OCI-LY7 (cell line): ENCODE measurements around the gene BRI3.

Experiments
- EZH2phosphoT487 ChIP-seq: fragments of 200-600 bp; sonication (generic); IDR thresholded peaks from 2 replicates; pipeline ENCODE4 v1.6.1; 2018; ENCODE audit warnings: low read depth, borderline replicate concordance, mild to moderate bottlenecking, mixed run types, antibody characterized with exemption, low read length, moderate library complexity, mixed read lengths
- TF ChIP-seq, protein P1 (sequence below): fragments of 200-600 bp; sonication (generic); conservative IDR thresholded peaks from 2 replicates; pipeline ENCODE4 v1.5.1; 2014; ENCODE audit warnings: mild to moderate bottlenecking, antibody characterized with exemption, low read length, moderate library complexity, mixed read lengths

DNA sequence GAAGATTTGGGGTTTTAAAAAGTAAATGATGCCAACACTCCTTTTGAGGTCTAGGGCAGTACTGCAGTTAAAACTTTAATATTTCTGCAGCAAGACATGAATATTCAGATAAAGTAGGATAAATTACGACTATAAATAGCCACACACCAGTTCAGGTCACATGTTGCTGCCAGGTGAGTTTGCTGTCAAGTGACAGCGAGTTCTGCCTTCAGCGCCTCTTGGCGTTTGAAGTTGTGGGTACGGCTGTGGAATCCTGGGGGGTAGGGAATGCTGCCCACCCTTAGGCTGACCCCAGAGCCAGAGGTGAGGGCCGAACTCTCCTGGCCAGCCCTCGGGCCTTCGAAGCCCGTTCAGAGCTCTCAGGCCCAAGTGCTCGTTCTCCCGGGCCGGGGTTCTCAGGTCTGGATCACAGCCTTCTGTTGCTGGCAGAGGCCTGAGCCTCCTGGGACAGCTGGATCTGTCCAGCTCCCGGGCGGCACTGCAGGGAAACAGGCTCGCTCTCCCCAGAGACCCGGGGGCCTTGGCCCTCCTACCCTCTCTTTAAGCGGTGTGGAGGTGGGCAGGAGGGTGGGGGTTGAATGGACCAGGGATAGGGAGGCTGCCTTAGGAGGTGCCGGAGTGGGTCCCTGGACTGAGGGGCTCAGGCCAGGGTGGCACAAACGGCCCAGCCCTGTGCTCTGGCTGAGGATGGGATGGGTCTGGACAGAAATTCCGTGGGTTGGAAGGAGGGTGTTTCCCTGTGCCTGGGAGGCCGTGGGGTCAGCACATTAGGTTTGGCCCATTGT lies 5.4 kb downstream of the BRI3 start:
- TF ChIP-seq, protein P1, sequence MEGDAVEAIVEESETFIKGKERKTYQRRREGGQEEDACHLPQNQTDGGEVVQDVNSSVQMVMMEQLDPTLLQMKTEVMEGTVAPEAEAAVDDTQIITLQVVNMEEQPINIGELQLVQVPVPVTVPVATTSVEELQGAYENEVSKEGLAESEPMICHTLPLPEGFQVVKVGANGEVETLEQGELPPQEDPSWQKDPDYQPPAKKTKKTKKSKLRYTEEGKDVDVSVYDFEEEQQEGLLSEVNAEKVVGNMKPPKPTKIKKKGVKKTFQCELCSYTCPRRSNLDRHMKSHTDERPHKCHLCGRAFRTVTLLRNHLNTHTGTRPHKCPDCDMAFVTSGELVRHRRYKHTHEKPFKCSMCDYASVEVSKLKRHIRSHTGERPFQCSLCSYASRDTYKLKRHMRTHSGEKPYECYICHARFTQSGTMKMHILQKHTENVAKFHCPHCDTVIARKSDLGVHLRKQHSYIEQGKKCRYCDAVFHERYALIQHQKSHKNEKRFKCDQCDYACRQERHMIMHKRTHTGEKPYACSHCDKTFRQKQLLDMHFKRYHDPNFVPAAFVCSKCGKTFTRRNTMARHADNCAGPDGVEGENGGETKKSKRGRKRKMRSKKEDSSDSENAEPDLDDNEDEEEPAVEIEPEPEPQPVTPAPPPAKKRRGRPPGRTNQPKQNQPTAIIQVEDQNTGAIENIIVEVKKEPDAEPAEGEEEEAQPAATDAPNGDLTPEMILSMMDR, result no peak
- TF ChIP-seq EZH2phosphoT487, result no peak
